GM23248 (cell line): Measurements from ENCODE around the gene FBN3. TPM values are rescaled to one million over a fixed set of nuclear protein-coding genes. Genes with fewer than 3 reads are reported as not detected.

ENCODE experiments used
- DNase-seq: peaks from one replicate; pipeline ENCODE4 v3.0.0-alpha.2; 2015
- H2AFZ ChIP-seq: fragments of 200-600 bp; sonication (generic); 2 replicates; pipeline ENCODE4 v1.6.1; 2016; ENCODE audit warnings: antibody characterized with exemption
- H3F3A ChIP-seq: fragments of 200-600 bp; sonication (generic); 2 replicates; pipeline ENCODE4 v1.6.1; 2016; ENCODE audit warnings: mild to moderate bottlenecking, antibody characterized with exemption, mixed run types; ENCODE audit not compliant: insufficient read depth
- H3K27ac ChIP-seq: fragments of 200-600 bp; sonication (generic); 2 replicates; pipeline ENCODE4 v1.5.1; 2016; ENCODE audit warnings: mild to moderate bottlenecking
- H3K27me3 ChIP-seq: fragments of 200-600 bp; sonication (generic); replicated peaks from 2 replicates; pipeline ENCODE4 v1.6.1; 2016; ENCODE audit warnings: mild to moderate bottlenecking; ENCODE audit not compliant: insufficient read depth
- H3K36me3 ChIP-seq: fragments of 200-600 bp; sonication (generic); 2 replicates; pipeline ENCODE4 v1.6.1; 2016; ENCODE audit warnings: low read depth, mild to moderate bottlenecking
- H3K4me1 ChIP-seq: fragments of 200-600 bp; sonication (generic); 2 replicates; pipeline ENCODE4 v1.6.1; 2016; ENCODE audit warnings: mild to moderate bottlenecking; ENCODE audit not compliant: insufficient read depth
- H3K4me2 ChIP-seq: fragments of 200-600 bp; sonication (generic); one replicate; pipeline ENCODE4 v1.6.1; 2016; ENCODE audit warnings: mild to moderate bottlenecking; ENCODE audit not compliant: unreplicated experiment
- H3K4me3 ChIP-seq: fragments of 200-600 bp; sonication (generic); 2 replicates; pipeline ENCODE4 v1.5.1; 2016; ENCODE audit warnings: mild to moderate bottlenecking
- H3K79me2 ChIP-seq: fragments of 200-600 bp; sonication (generic); 2 replicates; pipeline ENCODE4 v1.6.1; 2016; ENCODE audit warnings: mild to moderate bottlenecking; ENCODE audit not compliant: insufficient read depth
- H3K9ac ChIP-seq: fragments of 200-600 bp; sonication (generic); 2 replicates; pipeline ENCODE4 v1.6.1; 2016; ENCODE audit warnings: mild to moderate bottlenecking
- H3K9me2 ChIP-seq: fragments of 200-600 bp; sonication (generic); 2 replicates; pipeline ENCODE4 v1.6.1; 2016; ENCODE audit warnings: mixed run types, mild to moderate bottlenecking, moderate library complexity; ENCODE audit not compliant: insufficient read depth
- H3K9me3 ChIP-seq: fragments of 200-600 bp; sonication (generic); one replicate; pipeline ENCODE4 v1.6.1; 2017; ENCODE audit warnings: low read depth
- H4K20me1 ChIP-seq: fragments of 200-600 bp; sonication (generic); 2 replicates; pipeline ENCODE4 v1.6.0; 2016; ENCODE audit not compliant: insufficient read depth
- EZH2 ChIP-seq: fragments of 200-600 bp; sonication (generic); IDR thresholded peaks from 2 replicates; pipeline ENCODE4 v1.6.1; 2018; ENCODE audit warnings: antibody characterized with exemption, mild to moderate bottlenecking; ENCODE audit not compliant: insufficient read depth, poor library complexity, severe bottlenecking
- EZH2phosphoT487 ChIP-seq: fragments of 200-600 bp; sonication (generic); IDR thresholded peaks from 2 replicates; pipeline ENCODE4 v1.6.1; 2018; ENCODE audit warnings: antibody characterized with exemption, moderate library complexity, mild to moderate bottlenecking, low read depth; ENCODE audit not compliant: insufficient read depth
- WGBS, 2 experiments: methylation state at CpG; one replicate each; pipeline ENCODE4 v1.1.6; 2015 to 2017; ENCODE audit warnings: low lambda C conversion rate in 2 of 2, low coverage in 1 of 2; ENCODE audit errors: missing lambda C conversion rate in 2 of 2; 5-methylcytosine and 5-hydroxymethylcytosine counted together
- in situ Hi-C: fragments of 300-500 bp; cut with MboI; formaldehyde crosslinking; loops from 2 replicates; pipeline ENCODE4 v1.15.0; 2020
- polyA plus RNA-seq: library from polyadenylated mRNA; unstranded; fragments of >200 nt; fragmentation: Nextera tagmentation; extraction: Ambion mirVana; gene quantifications from 2 replicates; pipeline ENCODE4 v1.2.1, GENCODE V29; 2016
- total RNA-seq: library from RNA; depleted of rRNA; stranded (reverse); fragments of >200 nt; shearing (Covaris generic); gene quantifications from 2 replicates; pipeline ENCODE4 v1.2.3, GENCODE V29; 2014; rRNA removed

Gene FBN3
- total RNA-seq (not detected in 2 replicates), polyA plus RNA-seq (not detected in 2 replicates)

GRCh38 chr19:8149261-8150094 lies at the start of gene FBN3:
Gene FBN3 (minus strand): TSS chr19:8149592. CDS start chr19:8147480, 2,112 bp downstream.
- no peaks in the 10 kb centered on the region for H3K9me2 ChIP-seq
- H3K27me3 ChIP-seq, result peaks cover 22% of the 10 kb centered on the region
- H3K36me3 ChIP-seq, result no peaks in the 10 kb centered on the region
- no peak for DNase-seq
- in situ Hi-C loops, result no loop called here
- H3F3A ChIP-seq, result no peaks in the 10 kb centered on the region
- TF ChIP-seq EZH2phosphoT487 (no peak), EZH2 (no peak)
- WGBS, 2 experiments, result 2 to 3% methylated on average over 38 to 46 of the region's 72 CpGs
- H3K4me1 ChIP-seq, result peaks cover 1% of the 10 kb centered on the region; the same call in 1 of the 2 replicates
- no peak within 1 kb of the TSS for H3K4me3 ChIP-seq
- H3K27ac ChIP-seq, result no peak within 1 kb of the TSS
- H3K4me2 ChIP-seq, result no peak within 1 kb of the TSS
- no peaks in the 10 kb centered on the region for H4K20me1 ChIP-seq
- no peaks in the 10 kb centered on the region for H3K9me3 ChIP-seq
- H3K79me2 ChIP-seq, result no peaks in the 10 kb centered on the region
- H3K9ac ChIP-seq, result no peak within 1 kb of the TSS
- no peak within 1 kb of the TSS for H2AFZ ChIP-seq

- H2AFZ ChIP-seq, result no peak overlapping the region
- no peaks in the 10 kb centered on the region for H3K9me3 ChIP-seq
- no peaks in the 10 kb centered on the region for H3K9me2 ChIP-seq
- H3K4me3 ChIP-seq, result no peak overlapping the region
- TF ChIP-seq EZH2phosphoT487 (no peak), EZH2 (no peak)
- no peak overlapping the region for H3K4me2 ChIP-seq
- no peaks in the 10 kb centered on the region for H3K4me1 ChIP-seq
- H3K27ac ChIP-seq, result no peak overlapping the region
- H3K79me2 ChIP-seq, result no peaks in the 10 kb centered on the region
- DNase-seq, result no peak
- WGBS, 2 experiments, result 63 to 70% methylated on average over 10 of the region's 10 CpGs
- H3K27me3 ChIP-seq, result no peaks in the 10 kb centered on the region
- H3F3A ChIP-seq, result no peaks in the 10 kb centered on the region
- no peak overlapping the region for H3K9ac ChIP-seq
- in situ Hi-C loops, result no loop called here
- no peaks in the 10 kb centered on the region for H4K20me1 ChIP-seq
- no peaks in the 10 kb centered on the region for H3K36me3 ChIP-seq
Observed at GRCh38 chr19:8196271-8196927, 47.0 kb upstream of the FBN3 start.

- Histone ChIP-seq H3K9me2 (no peaks in the 10 kb centered on the region), H3F3A (no peaks in the 10 kb centered on the region), H2AFZ (no peak overlapping the region), H3K79me2 (no peaks in the 10 kb centered on the region), H3K27ac (no peak overlapping the region), H4K20me1 (no peaks in the 10 kb centered on the region), H3K9me3 (no peaks in the 10 kb centered on the region), H3K9ac (no peak overlapping the region), H3K36me3 (no peaks in the 10 kb centered on the region), H3K4me1 (no peaks in the 10 kb centered on the region), H3K27me3 (no peaks in the 10 kb centered on the region), H3K4me2 (no peak overlapping the region), H3K4me3 (no peak overlapping the region)
- TF ChIP-seq EZH2phosphoT487 (no peak), EZH2 (no peak)
- in situ Hi-C loops, result no loop called here
- WGBS, 2 experiments, result 65 to 69% methylated on average over 11 of the region's 11 CpGs
- DNase-seq, result no peak
Observed at GRCh38 chr19:8194528-8195267, 45.3 kb upstream of the FBN3 start.

- no peak overlapping the region for H3K4me3 ChIP-seq
- in situ Hi-C loops, result no loop called here
Observed at GRCh38 chr19:8192221-8192820, 42.9 kb upstream of the FBN3 start.

More at GRCh38 chr19:8192221-8192820, 42.9 kb upstream of the FBN3 start:
- Histone ChIP-seq H2AFZ (no peak overlapping the region), H3K27ac (no peak overlapping the region), H3K79me2 (no peaks in the 10 kb centered on the region), H3K36me3 (no peaks in the 10 kb centered on the region), H3F3A (no peaks in the 10 kb centered on the region), H3K9ac (no peak overlapping the region), H3K4me1 (no peaks in the 10 kb centered on the region), H3K9me2 (no peaks in the 10 kb centered on the region), H4K20me1 (no peaks in the 10 kb centered on the region), H3K4me2 (no peak overlapping the region), H3K9me3 (no peaks in the 10 kb centered on the region), H3K27me3 (no peaks in the 10 kb centered on the region)
- DNase-seq, result no peak
- no peak for TF ChIP-seq EZH2phosphoT487
- TF ChIP-seq EZH2, result no peak
- 55 to 62% methylated on average over 5 to 7 of the region's 7 CpGs for WGBS, 2 experiments
